Measurements from ENCODE around the gene GDPD4. TPM values are rescaled to one million over a fixed set of nuclear protein-coding genes. Genes with fewer than 3 reads are reported as not detected.
A peak's percentile ranks its signal among the peaks of the same experiment; 100 is the strongest.

GDPD4 gene
- total RNA-seq, 1 donor from 2014 or later, result not detected

- Mint-ChIP-seq H3K27me3 (ENCODE audit: low read depth) (no peaks in the 10 kb centered on the region), H3K36me3 (no peaks in the 10 kb centered on the region), H3K27ac (no peak overlapping the region), H3K9me3 (no peaks in the 10 kb centered on the region), H3K4me1 (peaks cover 1% of the 10 kb centered on the region), H3K4me3 (no peak overlapping the region)
- no peak for TF ChIP-seq CTCF (IDR thresholded peaks at IDR 0.05; ENCODE audit: unreplicated experiment)
- no peak for DNase-seq (ENCODE audit: low spot score in 2 of 2, unreplicated experiment in 2 of 2)
Observed at GRCh38 chr11:77200351-77201268, 100.9 kb downstream of the GDPD4 start.

GRCh38 chr11:77199137-77199745 is 102.2 kb downstream of the GDPD4 start:
- H3K27me3 Mint-ChIP-seq (ENCODE audit: low read depth), result no peaks in the 10 kb centered on the region
- H3K9me3 Mint-ChIP-seq, result no peaks in the 10 kb centered on the region
- DNase-seq (ENCODE audit: low spot score in 2 of 2, unreplicated experiment in 2 of 2), result peak in 1 of 2 experiments; percentile 3
- H3K4me1 Mint-ChIP-seq, result peaks cover 1% of the 10 kb centered on the region
- TF ChIP-seq CTCF (IDR thresholded peaks at IDR 0.05; ENCODE audit: unreplicated experiment), result no peak
- H3K27ac Mint-ChIP-seq, result no peak overlapping the region
- H3K4me3 Mint-ChIP-seq, result no peak overlapping the region
- no peaks in the 10 kb centered on the region for H3K36me3 Mint-ChIP-seq

GRCh38 chr11:77198440-77198849 is 103.0 kb downstream of the GDPD4 start:
- peak; percentile 32 for TF ChIP-seq CTCF (IDR thresholded peaks at IDR 0.05; ENCODE audit: unreplicated experiment)
- Mint-ChIP-seq H3K36me3 (no peaks in the 10 kb centered on the region), H3K9me3 (no peaks in the 10 kb centered on the region), H3K27ac (no peak overlapping the region), H3K27me3 (ENCODE audit: low read depth) (no peaks in the 10 kb centered on the region), H3K4me3 (no peak overlapping the region), H3K4me1 (peaks cover 1% of the 10 kb centered on the region)
- DNase-seq (ENCODE audit: low spot score in 2 of 2, unreplicated experiment in 2 of 2), result peak in 1 of 2 experiments; percentile 12

- Mint-ChIP-seq H3K4me3 (no peak overlapping the region), H3K36me3 (no peaks in the 10 kb centered on the region), H3K4me1 (peaks cover 1% of the 10 kb centered on the region), H3K27ac (no peak overlapping the region), H3K27me3 (ENCODE audit: low read depth) (no peaks in the 10 kb centered on the region), H3K9me3 (no peaks in the 10 kb centered on the region)
- DNase-seq (ENCODE audit: low spot score in 2 of 2, unreplicated experiment in 2 of 2), result peak in 1 of 2 experiments; percentile 12
- TF ChIP-seq CTCF (IDR thresholded peaks at IDR 0.05; ENCODE audit: unreplicated experiment), result no peak
Observed at GRCh38 chr11:77197626-77198320, 103.7 kb downstream of the GDPD4 start.

- no peaks in the 10 kb centered on the region for H3K27me3 Mint-ChIP-seq (ENCODE audit: low read depth)
- H3K4me1 Mint-ChIP-seq, result peaks cover 1% of the 10 kb centered on the region
- no peak overlapping the region for H3K4me3 Mint-ChIP-seq
- DNase-seq (ENCODE audit: low spot score in 2 of 2, unreplicated experiment in 2 of 2), result no peak
- H3K9me3 Mint-ChIP-seq, result no peaks in the 10 kb centered on the region
- H3K36me3 Mint-ChIP-seq, result no peaks in the 10 kb centered on the region
- TF ChIP-seq CTCF (IDR thresholded peaks at IDR 0.05; ENCODE audit: unreplicated experiment), result no peak
- H3K27ac Mint-ChIP-seq, result no peak overlapping the region
Observed at GRCh38 chr11:77196961-77197360, 104.5 kb downstream of the GDPD4 start.
